Measurements from ENCODE around the gene LIPC. TPM values are rescaled to one million over a fixed set of nuclear protein-coding genes. Genes with fewer than 3 reads are reported as not detected.

LIPC gene
- total RNA-seq, 2 experiments from 2014 or later = 1.5 to 3.9 TPM

DNA sequence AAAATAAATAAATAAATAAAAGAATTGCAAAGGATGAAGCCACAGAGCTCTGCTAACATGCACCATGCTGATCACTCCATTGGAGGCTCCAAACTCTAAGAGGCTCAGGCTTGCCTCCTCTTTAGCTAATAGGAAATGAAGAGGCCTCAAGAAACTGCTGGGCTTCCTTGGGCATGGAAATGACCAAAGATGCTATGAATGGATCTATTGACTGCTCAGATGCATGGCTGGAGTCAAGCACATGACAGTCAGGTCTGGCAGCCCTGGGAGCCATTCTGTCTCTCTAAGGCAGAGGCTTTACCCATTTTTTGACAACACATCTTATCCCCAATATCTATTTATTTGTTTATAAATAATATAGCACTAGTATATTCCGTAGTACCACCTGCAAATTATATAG is 5.3 kb upstream of the LIPC start:
- POLR2A ChIA-PET = no interaction called here
- H3K36me3 Mint-ChIP-seq (ENCODE audit: low read depth) = no peaks in the 10 kb centered on the region
- no peak overlapping the region for H3K4me3 Mint-ChIP-seq
- CTCF ChIA-PET = interaction anchor here (0.7 to 1.0 kb wide), 2 partner anchors 9 to 10 kb away, joined by 3 to 6 read pairs; no protein-coding TSS in a partner anchor
- H3K9me3 Mint-ChIP-seq = no peaks in the 10 kb centered on the region
- DNase-seq = no peak
- H3K27me3 Mint-ChIP-seq = no peaks in the 10 kb centered on the region
- no peaks in the 10 kb centered on the region for H3K4me1 Mint-ChIP-seq
- H3K27ac Mint-ChIP-seq = no peak overlapping the region

DNA sequence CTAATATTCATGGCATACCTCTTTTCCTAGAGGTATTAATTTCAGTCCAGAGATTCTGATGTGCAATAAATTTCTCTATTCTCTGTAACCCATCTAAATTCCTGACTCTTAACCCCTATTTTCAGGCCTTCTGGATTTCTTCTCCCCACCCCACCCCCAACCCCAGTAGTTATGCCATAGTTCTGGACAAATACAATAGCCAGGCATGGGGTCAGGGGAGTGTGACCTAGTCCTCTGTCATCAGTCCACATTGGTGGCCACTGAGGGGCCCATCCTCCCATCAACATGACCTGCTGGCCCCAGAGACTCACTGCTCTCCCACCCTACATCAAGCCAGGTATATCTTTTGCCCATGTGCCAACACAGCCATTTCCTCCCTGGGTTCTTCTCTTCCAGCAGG is 3.8 kb upstream of the LIPC start:
- no peaks in the 10 kb centered on the region for H3K4me1 Mint-ChIP-seq
- no peaks in the 10 kb centered on the region for H3K27me3 Mint-ChIP-seq
- no peaks in the 10 kb centered on the region for H3K9me3 Mint-ChIP-seq
- ChIA-PET CTCF (no interaction called here), POLR2A (no interaction called here)
- no peak overlapping the region for H3K4me3 Mint-ChIP-seq
- H3K36me3 Mint-ChIP-seq (ENCODE audit: low read depth) = no peaks in the 10 kb centered on the region
- no peak for DNase-seq
- H3K27ac Mint-ChIP-seq = no peak overlapping the region

DNA sequence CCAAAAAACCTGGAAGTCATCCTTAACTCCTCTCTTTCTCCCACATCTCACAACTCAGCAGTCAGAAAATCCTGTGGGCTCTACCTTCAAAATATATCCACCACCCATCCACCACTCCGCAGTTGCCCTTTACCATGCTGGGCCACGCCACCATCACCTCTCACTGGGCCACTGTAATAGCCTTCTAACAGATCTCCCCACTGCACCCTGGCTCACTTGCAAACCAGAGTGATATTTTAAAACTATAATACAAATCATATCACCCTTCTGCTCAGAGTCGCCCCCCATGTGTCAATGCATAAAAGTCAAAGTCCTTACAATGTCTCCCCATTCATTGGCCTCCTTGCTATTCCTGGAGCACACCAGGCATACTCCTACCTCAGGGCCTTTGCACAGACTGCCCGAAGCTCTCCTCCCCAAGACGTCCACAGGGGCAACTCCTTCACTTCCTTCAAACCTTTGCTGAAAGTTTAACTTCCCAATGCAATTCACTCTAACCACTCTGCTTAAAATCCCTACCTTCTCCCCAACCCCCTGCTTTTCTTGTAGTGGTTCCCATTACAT is 1.5 kb upstream of the LIPC start:
- no peak for DNase-seq
- CTCF ChIA-PET = no interaction called here
- Mint-ChIP-seq H3K27ac (no peak overlapping the region), H3K9me3 (no peaks in the 10 kb centered on the region), H3K4me1 (no peaks in the 10 kb centered on the region), H3K36me3 (ENCODE audit: low read depth) (no peaks in the 10 kb centered on the region), H3K4me3 (no peak overlapping the region), H3K27me3 (no peaks in the 10 kb centered on the region)
- POLR2A ChIA-PET = no interaction called here

DNA sequence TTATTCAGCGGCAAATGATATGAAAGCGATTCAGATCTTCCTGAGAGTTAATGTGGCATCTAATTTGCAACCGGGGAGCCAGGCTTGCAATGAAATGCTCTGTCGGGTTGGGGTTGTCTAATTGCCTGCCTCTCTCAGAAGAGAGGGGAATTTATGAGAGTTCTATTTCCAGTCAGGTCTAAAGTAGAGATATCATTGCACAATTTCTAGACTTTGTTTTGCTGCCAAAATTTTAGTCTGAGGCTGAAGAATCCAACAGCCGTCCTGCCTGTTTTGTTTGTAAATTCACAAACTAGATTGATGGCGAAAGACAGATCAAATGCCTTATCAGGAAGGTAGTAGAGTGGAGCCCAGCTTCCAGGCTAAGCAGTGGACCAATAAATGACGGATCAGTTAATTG is 610 bp downstream of the LIPC start:
- CTCF ChIA-PET = interaction anchor here (1.3 kb wide), 1 partner anchor 15 kb away, joined by 3 read pairs; no protein-coding TSS in a partner anchor
- Mint-ChIP-seq H3K9me3 (no peaks in the 10 kb centered on the region), H3K27ac (no peak overlapping the region), H3K4me1 (no peaks in the 10 kb centered on the region), H3K27me3 (no peaks in the 10 kb centered on the region), H3K36me3 (ENCODE audit: low read depth) (no peaks in the 10 kb centered on the region), H3K4me3 (no peak overlapping the region)
- no peak for DNase-seq
- POLR2A ChIA-PET = no interaction called here

DNA sequence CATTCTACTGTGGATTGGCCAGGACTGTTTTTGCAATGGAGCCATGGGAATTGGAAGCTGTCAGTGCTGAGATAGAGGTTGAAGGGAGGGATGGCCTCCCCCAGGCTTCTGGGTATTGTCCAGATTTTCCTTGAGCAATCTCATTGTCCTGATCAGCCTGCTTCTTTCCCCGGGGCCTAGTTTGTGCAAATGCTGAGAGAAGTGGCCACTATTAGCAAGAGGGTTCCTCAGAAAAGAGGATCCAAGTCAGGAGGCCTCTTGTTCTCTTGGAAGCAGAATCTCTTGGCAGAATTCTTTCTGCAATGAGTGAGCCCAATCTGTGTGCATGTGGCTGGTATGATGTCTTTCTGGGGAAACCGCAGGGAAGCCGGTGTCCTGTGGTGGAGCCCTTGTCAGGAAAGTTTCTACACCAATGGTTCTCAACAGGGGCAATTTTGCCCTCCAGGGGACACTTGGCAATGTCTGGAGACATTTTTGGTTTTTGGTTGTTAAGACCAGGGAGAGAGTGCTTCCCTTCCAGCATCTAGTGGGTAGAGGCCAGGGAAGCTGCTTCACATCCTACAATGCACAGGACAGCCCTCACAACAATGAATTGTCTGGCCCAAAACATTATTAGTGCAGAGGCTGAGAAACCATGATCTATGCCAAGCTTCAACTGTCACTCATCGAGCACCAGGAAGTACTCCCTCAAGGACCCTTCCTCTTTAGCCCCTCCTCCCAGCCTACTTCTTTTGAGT is 2.0 kb downstream of the LIPC start:
- no peaks in the 10 kb centered on the region for H3K9me3 Mint-ChIP-seq
- no peak overlapping the region for H3K27ac Mint-ChIP-seq
- ChIA-PET POLR2A (no interaction called here), CTCF (interaction anchor here (1.3 kb wide), 1 partner anchor 13 kb away, joined by 3 read pairs; no protein-coding TSS in a partner anchor)
- H3K27me3 Mint-ChIP-seq = no peaks in the 10 kb centered on the region
- no peaks in the 10 kb centered on the region for H3K36me3 Mint-ChIP-seq (ENCODE audit: low read depth)
- peaks cover 2% of the 10 kb centered on the region for H3K4me1 Mint-ChIP-seq
- no peak for DNase-seq
- H3K4me3 Mint-ChIP-seq = no peak overlapping the region

DNA sequence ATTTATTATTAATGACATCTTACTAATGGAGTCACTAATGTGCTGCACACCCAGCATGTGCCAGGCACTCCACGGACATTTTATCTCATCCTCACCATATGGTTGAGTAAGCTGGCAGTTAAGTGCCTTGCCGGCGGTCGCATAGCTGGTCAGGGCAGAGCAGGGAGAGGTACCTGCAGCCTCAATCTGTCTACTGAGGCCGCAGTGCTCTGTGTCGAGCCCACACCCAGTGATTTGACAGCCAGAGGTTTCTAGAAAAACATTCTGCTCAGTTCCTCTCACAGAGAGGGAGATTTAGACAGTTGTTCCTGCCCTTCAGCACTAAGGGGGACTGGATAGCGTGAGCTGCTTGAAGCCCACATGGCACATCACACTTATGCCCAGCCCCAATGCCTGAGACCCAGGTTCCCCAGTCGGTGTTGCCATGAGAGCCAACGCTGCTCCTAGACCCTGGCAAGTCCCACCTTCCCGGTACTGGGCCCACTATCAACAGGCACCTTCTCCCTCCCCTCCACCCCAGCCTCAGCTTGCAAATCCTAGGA is 2.6 kb downstream of the LIPC start:
- no peak for DNase-seq
- Mint-ChIP-seq H3K4me1 (peaks cover 8% of the 10 kb centered on the region), H3K27me3 (no peaks in the 10 kb centered on the region), H3K36me3 (ENCODE audit: low read depth) (no peaks in the 10 kb centered on the region), H3K27ac (no peak overlapping the region), H3K9me3 (no peaks in the 10 kb centered on the region), H3K4me3 (no peak overlapping the region)
- ChIA-PET POLR2A (no interaction called here), CTCF (no interaction called here)

DNA sequence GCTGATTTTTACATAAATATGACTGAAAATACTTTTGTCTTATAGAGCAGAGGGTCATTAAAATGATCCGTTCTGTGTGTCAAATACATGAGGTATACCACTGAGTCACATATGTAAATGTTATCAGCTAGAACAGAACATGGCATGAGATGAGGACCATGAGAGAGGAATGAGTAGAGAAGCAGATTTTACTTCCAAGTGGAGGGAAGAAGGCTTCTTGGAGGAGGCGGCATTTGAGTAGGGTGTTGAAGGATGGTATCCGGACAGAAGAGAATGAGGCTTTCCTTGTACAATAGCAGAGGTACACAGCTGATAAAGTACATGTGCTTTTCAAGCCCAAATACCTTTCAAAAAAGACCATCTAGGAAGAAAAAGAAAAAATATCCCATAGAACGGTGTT is 4.8 kb downstream of the LIPC start:
- Mint-ChIP-seq H3K9me3 (no peaks in the 10 kb centered on the region), H3K4me1 (peaks cover 27% of the 10 kb centered on the region), H3K27ac (no peak overlapping the region), H3K36me3 (ENCODE audit: low read depth) (no peaks in the 10 kb centered on the region), H3K27me3 (no peaks in the 10 kb centered on the region), H3K4me3 (no peak overlapping the region)
- ChIA-PET POLR2A (no interaction called here), CTCF (interaction anchor here (0.9 kb wide), 1 partner anchor 167 kb away, joined by 3 read pairs; no protein-coding TSS in a partner anchor)
- no peak for DNase-seq

DNA sequence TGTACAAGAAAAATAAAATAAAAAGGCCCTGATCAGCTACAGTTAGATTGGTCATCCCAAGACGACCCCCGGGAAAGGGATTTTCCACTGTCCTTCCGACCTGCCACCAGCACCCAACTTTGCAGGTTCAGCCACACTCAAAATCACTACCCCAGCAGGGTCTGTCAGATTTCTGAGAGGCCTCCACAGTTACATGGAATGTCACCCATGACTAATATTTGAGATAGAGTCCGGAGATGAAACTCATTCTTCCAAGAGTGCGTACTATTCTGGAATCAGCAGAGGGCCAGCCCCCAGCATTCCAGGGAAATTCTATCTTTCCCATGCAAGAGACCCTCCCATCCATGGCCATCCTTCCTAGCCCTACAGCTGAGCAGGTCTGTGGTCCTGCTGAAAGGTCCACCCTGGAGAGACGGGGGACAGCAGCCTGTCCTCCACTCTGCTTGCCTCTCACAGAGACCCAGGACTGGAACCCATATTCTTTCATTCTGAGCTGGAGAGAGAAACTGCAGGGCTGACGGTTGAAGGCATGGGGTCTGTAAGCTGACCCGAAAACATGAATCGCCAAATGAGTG is 5.8 kb downstream of the LIPC start:
- Mint-ChIP-seq H3K4me3 (no peak overlapping the region), H3K9me3 (no peaks in the 10 kb centered on the region), H3K36me3 (ENCODE audit: low read depth) (no peaks in the 10 kb centered on the region), H3K27me3 (no peaks in the 10 kb centered on the region), H3K27ac (no peak overlapping the region), H3K4me1 (peaks cover 32% of the 10 kb centered on the region)
- no peak for DNase-seq
- ChIA-PET CTCF (no interaction called here), POLR2A (no interaction called here)

DNA sequence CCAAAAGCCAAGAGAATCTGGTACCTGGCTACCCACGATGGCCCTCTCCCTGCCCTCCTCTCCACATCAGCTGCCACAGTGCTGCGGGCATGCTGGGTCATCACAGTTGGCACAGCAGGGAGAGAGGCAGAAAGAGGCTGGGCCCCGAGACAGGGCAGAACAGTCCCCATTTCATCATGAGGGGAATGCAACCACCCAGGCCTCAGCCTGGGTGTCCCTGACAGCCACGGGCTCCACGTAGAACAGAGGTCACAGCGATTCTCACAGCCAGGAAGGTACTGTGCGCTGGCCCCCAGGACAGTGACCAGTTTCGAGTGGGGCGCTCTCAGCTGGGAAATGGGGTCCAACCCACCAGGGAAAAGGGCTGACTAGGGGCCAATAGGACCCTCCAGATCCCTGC is 6.3 kb downstream of the LIPC start:
- DNase-seq = no peak
- Mint-ChIP-seq H3K36me3 (ENCODE audit: low read depth) (no peaks in the 10 kb centered on the region), H3K27me3 (no peaks in the 10 kb centered on the region), H3K9me3 (no peaks in the 10 kb centered on the region), H3K27ac (no peak overlapping the region), H3K4me3 (no peak overlapping the region), H3K4me1 (peaks cover 32% of the 10 kb centered on the region)
- ChIA-PET POLR2A (no interaction called here), CTCF (interaction anchor here (0.7 kb wide), 1 partner anchor 90 kb away, joined by 3 read pairs; no protein-coding TSS in a partner anchor)

DNA sequence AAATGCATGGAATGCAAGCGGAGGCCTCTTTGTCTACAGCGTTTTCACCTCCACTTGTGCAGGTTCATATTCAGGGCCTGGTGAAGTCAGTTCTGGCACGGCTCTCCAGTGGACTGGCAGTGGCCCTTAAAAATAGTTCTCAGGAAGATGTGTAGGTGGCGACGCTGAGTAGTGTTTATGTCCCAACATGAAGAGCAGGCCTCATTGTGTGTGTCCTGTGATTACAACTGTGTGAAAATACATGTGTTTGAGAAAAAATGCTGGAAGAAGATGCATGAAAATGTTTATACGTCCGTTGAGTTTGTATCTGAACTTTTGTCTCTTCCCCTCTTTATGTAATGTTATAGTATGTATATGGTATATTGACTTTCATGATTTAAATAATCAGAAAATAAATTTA is 7.2 kb downstream of the LIPC start:
- CTCF ChIA-PET = interaction anchor here (0.7 to 1.4 kb wide), 2 partner anchors 91 to 332 kb away, joined by 3 read pairs; partner anchors contain the start of gene MINDY2
- H3K9me3 Mint-ChIP-seq = no peaks in the 10 kb centered on the region
- POLR2A ChIA-PET = no interaction called here
- no peaks in the 10 kb centered on the region for H3K36me3 Mint-ChIP-seq (ENCODE audit: low read depth)
- peak overlapping the region; percentile 33 for H3K27ac Mint-ChIP-seq
- peaks cover 34% of the 10 kb centered on the region for H3K4me1 Mint-ChIP-seq
- H3K4me3 Mint-ChIP-seq = no peak overlapping the region
- DNase-seq = peak; percentile 58
- H3K27me3 Mint-ChIP-seq = no peaks in the 10 kb centered on the region

DNA sequence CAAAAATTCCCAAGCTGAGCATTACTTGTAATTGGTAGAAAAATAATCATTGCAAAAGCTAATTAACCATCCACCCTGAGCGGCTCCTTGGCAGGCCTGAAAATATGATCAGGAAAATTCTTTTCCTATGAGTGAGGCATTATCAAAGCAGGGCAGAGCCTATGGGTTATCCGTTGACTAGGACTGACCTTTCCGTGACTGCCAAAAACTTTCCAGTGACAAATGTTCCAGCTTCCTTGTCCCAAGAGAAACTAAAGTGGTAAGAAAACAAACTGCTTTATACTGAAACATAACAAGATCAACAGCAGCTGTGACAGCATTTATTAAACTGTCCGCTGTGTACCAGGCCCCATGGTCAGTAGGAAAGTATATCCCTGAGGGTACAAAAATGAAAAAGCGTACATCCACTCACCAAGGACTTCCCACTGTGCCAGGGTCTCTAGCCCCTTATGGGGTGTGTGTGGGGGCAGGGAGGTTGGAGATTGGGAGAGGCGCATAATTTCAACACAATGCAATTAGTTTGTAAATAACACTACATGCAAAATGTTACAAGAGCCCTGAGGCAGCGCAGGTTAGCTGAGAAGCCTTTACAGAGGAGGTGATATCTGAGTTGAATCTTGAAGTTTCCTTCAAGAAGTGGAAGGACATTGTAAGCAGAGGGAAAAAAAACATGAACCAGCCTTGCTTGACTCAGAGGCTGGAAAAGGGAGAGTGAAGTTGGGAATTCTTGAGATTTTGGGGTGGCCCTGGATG is 8.5 kb downstream of the LIPC start:
- POLR2A ChIA-PET = no interaction called here
- no peaks in the 10 kb centered on the region for H3K36me3 Mint-ChIP-seq (ENCODE audit: low read depth)

DNA sequence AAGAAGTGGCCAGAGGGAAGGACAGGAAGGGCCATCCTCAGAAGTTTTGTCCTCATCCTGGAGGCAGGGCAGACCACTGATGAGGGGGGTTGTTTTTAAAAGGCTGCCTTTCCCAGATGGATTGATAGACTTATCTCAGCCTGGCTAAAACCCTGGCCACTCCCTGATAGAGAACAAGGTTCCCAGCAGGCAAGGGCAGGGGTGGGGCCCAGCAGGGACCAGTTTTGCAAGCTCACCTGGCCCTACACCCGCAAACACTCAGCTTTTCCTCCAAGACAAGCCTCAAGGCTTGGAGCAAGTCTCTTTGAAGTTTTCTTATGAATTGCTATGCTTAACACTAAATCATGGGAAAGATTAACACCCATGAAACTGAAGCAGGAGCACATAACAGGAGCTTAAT is 9.1 kb downstream of the LIPC start:
- no peaks in the 10 kb centered on the region for H3K27me3 Mint-ChIP-seq
- H3K36me3 Mint-ChIP-seq (ENCODE audit: low read depth) = no peaks in the 10 kb centered on the region
- ChIA-PET CTCF (interaction anchor here (0.6 to 1.3 kb wide), 5 partner anchors 16 to 283 kb away, joined by 3 to 4 read pairs (median 3); no protein-coding TSS in a partner anchor), POLR2A (no interaction called here)
- H3K9me3 Mint-ChIP-seq = no peaks in the 10 kb centered on the region
- H3K27ac Mint-ChIP-seq = no peak overlapping the region
- no peak overlapping the region for H3K4me3 Mint-ChIP-seq
- no peak for DNase-seq
- H3K4me1 Mint-ChIP-seq = peaks cover 40% of the 10 kb centered on the region

More for the DNA sequence above, 8.5 kb downstream of the LIPC start:
- Mint-ChIP-seq H3K27ac (no peak overlapping the region), H3K4me3 (no peak overlapping the region), H3K27me3 (no peaks in the 10 kb centered on the region), H3K9me3 (no peaks in the 10 kb centered on the region), H3K4me1 (peaks cover 40% of the 10 kb centered on the region)
- CTCF ChIA-PET = interaction anchor here (0.6 to 1.4 kb wide), 6 partner anchors 17 to 330 kb away, joined by 3 to 4 read pairs (median 3); partner anchors contain the start of gene MINDY2
- no peak for DNase-seq

All from activated CD4-positive, alpha-beta T cell treated with anti-CD3 and anti-CD28 coated beads, Interleukin-2, amount 10 ng/mL, durations not matched to agents 7 days and 5 days (primary cell).